ENCODE measurements around the gene TRIM59.

The TRIM59 gene

GRCh38 chr3:160445854-160446253 lies 3.7 kb downstream of the TRIM59 start:
- no peak for TF ChIP-seq CTCF (IDR thresholded peaks at IDR 0.05)

- no peak for TF ChIP-seq CTCF (IDR thresholded peaks at IDR 0.05)
Measured at GRCh38 chr3:160444411-160444810, 5.2 kb downstream of the TRIM59 start.

GRCh38 chr3:160440687-160441086 lies 8.9 kb downstream of the TRIM59 start:
- TF ChIP-seq CTCF (IDR thresholded peaks at IDR 0.05), result no peak

- no peak for TF ChIP-seq CTCF (IDR thresholded peaks at IDR 0.05)
Measured at GRCh38 chr3:160437083-160437455, 12.5 kb downstream of the TRIM59 start.

- TF ChIP-seq CTCF (IDR thresholded peaks at IDR 0.05), result no peak
Measured at GRCh38 chr3:160435747-160436146, 13.8 kb downstream of the TRIM59 start.

GRCh38 chr3:160435095-160435494 lies 14.5 kb downstream of the TRIM59 start:
- no peak for TF ChIP-seq CTCF (IDR thresholded peaks at IDR 0.05)

GRCh38 chr3:160434071-160434470 lies 15.5 kb downstream of the TRIM59 start:
- TF ChIP-seq CTCF (IDR thresholded peaks at IDR 0.05), result no peak

- no peak for TF ChIP-seq CTCF (IDR thresholded peaks at IDR 0.05)
Measured at GRCh38 chr3:160427832-160428424, 21.7 kb downstream of the TRIM59 start.

All from LNCAP (cell line).